Neuronal stem cell (in vitro differentiated cells): Measurements from ENCODE around the gene WDR93. TPM values are rescaled to one million over a fixed set of nuclear protein-coding genes. Genes with fewer than 3 reads are reported as not detected.
A peak's percentile ranks its signal among the peaks of the same experiment; 100 is the strongest.

Experiments
- DNase-seq: peaks from one replicate; pipeline ENCODE4 v3.0.0-alpha.2; 2013; ENCODE audit warnings: low spot score
- H2AFZ ChIP-seq: one replicate; pipeline ENCODE4 v1.6.1; 2013; ENCODE audit warnings: mild to moderate bottlenecking, low read length, inconsistent platforms
- H2AK5ac ChIP-seq: 2 replicates; pipeline ENCODE4 v1.6.1; 2013; ENCODE audit warnings: low read depth, mild to moderate bottlenecking, inconsistent platforms, low read length, moderate library complexity, mixed read lengths
- H2BK120ac ChIP-seq: 2 replicates; pipeline ENCODE4 v1.6.1; 2013; ENCODE audit warnings: low read depth, mild to moderate bottlenecking, inconsistent platforms, low read length, moderate library complexity, mixed read lengths
- H2BK12ac ChIP-seq: one replicate; pipeline ENCODE4 v1.6.1; 2013; ENCODE audit warnings: low read length, inconsistent platforms
- H2BK15ac ChIP-seq: 2 replicates; pipeline ENCODE4 v1.6.1; 2013; ENCODE audit warnings: mild to moderate bottlenecking, low read length, inconsistent platforms, mixed read lengths
- H2BK5ac ChIP-seq: one replicate; pipeline ENCODE4 v1.6.1; 2013; ENCODE audit warnings: inconsistent platforms, mild to moderate bottlenecking, low read length, moderate library complexity
- H3K14ac ChIP-seq: one replicate; pipeline ENCODE4 v1.6.1; 2013; ENCODE audit warnings: low read length, inconsistent platforms
- H3K18ac ChIP-seq: 2 replicates; pipeline ENCODE4 v1.6.1; 2013; ENCODE audit warnings: low read length, inconsistent platforms
- H3K23ac ChIP-seq: 2 replicates; pipeline ENCODE4 v1.6.1; 2013; ENCODE audit warnings: low read depth, mild to moderate bottlenecking, mixed read lengths, low read length, inconsistent platforms; ENCODE audit not compliant: poor library complexity
- H3K27ac ChIP-seq: replicated peaks from 3 replicates; pipeline ENCODE4 v1.5.1; 2013; ENCODE audit warnings: low read length, inconsistent platforms
- H3K27me3 ChIP-seq, 3 experiments: 2 replicates each; pipeline ENCODE4 v1.6.1; 2013; ENCODE audit warnings: low read length in 3 of 3, mild to moderate bottlenecking in 2 of 3, inconsistent platforms in 1 of 3, low read depth in 1 of 3, mixed read lengths in 1 of 3, moderate library complexity in 1 of 3; ENCODE audit not compliant: control insufficient read depth in 3 of 3, insufficient read depth in 3 of 3
- H3K36me3 ChIP-seq, 2 donors: replicated peaks in 1 of 2; 2 replicates each; pipeline ENCODE4 v1.6.1; 2013; ENCODE audit warnings: low read length in 2 of 2; ENCODE audit not compliant: control insufficient read depth in 2 of 2, insufficient read depth in 2 of 2
- H3K4ac ChIP-seq: 2 replicates; pipeline ENCODE4 v1.6.1; 2013; ENCODE audit warnings: inconsistent platforms, mild to moderate bottlenecking, low read length, moderate library complexity
- H3K4me1 ChIP-seq, 2 donors: 1 replicate in 1 of 2; 2 replicates in 1 of 2; pipeline ENCODE4 v1.6.1; 2013; ENCODE audit warnings: low read length in 2 of 2, low read depth in 1 of 2; ENCODE audit not compliant: control insufficient read depth in 2 of 2, insufficient read depth in 1 of 2
- H3K4me2 ChIP-seq: one replicate; pipeline ENCODE4 v1.6.1; 2013; ENCODE audit warnings: mild to moderate bottlenecking, low read length, inconsistent platforms; ENCODE audit not compliant: insufficient read depth, poor library complexity, severe bottlenecking
- H3K4me3 ChIP-seq, 2 donors: 2 replicates each; pipeline ENCODE4 v1.5.1; 2013; ENCODE audit warnings: low read length in 2 of 2, mild to moderate bottlenecking in 2 of 2, inconsistent platforms in 1 of 2, moderate library complexity in 1 of 2
- H3K79me1 ChIP-seq: one replicate; pipeline ENCODE4 v1.6.1; 2013; ENCODE audit warnings: low read depth, mild to moderate bottlenecking, inconsistent platforms, low read length, moderate library complexity
- H3K9ac ChIP-seq: one replicate; pipeline ENCODE4 v1.6.1; 2013; ENCODE audit warnings: mild to moderate bottlenecking, low read depth, low read length, inconsistent platforms; ENCODE audit not compliant: poor library complexity
- H3K9me3 ChIP-seq, 2 donors: replicated peaks in 1 of 2; 2 replicates each; pipeline versions ENCODE3 to v1.6.1; 2013; ENCODE audit warnings: low read length in 2 of 2, mild to moderate bottlenecking in 2 of 2, inconsistent platforms in 1 of 2, low read depth in 1 of 2, mixed read lengths in 1 of 2, moderate library complexity in 1 of 2; ENCODE audit not compliant: control insufficient read depth in 2 of 2, insufficient read depth in 1 of 2
- H4K8ac ChIP-seq: one replicate; pipeline ENCODE4 v1.6.1; 2013; ENCODE audit warnings: low read depth, mild to moderate bottlenecking, inconsistent platforms, low read length, moderate library complexity
- H4K91ac ChIP-seq: one replicate; pipeline ENCODE4 v1.6.1; 2013; ENCODE audit warnings: low read length, low read depth, mild to moderate bottlenecking, inconsistent platforms; ENCODE audit not compliant: poor library complexity
- WGBS, 2 donors: extraction: QIAGEN DNeasy Blood & Tissue Kit; methylation state at CpG; one replicate each; pipeline ENCODE4 v1.1.7; 2013; ENCODE audit warnings: missing lambda C conversion rate in 2 of 2, mixed read lengths in 1 of 2; ENCODE audit not compliant: insufficient read length in 2 of 2, insufficient replicate concordance in 1 of 2; ENCODE audit errors: extremely low coverage in 2 of 2; 5-methylcytosine and 5-hydroxymethylcytosine counted together
- polyA plus RNA-seq, 2 experiments: library from polyadenylated mRNA; stranded (reverse); fragments of 200-250 nt; gene quantifications; one replicate each; pipeline ENCODE4 v1.2.3, GENCODE V29; 2013

The WDR93 gene
- 0.26 TPM for polyA plus RNA-seq (2013, experiment 1 of 2)
- 0.29 TPM for polyA plus RNA-seq (2013, experiment 2 of 2)

DNA sequence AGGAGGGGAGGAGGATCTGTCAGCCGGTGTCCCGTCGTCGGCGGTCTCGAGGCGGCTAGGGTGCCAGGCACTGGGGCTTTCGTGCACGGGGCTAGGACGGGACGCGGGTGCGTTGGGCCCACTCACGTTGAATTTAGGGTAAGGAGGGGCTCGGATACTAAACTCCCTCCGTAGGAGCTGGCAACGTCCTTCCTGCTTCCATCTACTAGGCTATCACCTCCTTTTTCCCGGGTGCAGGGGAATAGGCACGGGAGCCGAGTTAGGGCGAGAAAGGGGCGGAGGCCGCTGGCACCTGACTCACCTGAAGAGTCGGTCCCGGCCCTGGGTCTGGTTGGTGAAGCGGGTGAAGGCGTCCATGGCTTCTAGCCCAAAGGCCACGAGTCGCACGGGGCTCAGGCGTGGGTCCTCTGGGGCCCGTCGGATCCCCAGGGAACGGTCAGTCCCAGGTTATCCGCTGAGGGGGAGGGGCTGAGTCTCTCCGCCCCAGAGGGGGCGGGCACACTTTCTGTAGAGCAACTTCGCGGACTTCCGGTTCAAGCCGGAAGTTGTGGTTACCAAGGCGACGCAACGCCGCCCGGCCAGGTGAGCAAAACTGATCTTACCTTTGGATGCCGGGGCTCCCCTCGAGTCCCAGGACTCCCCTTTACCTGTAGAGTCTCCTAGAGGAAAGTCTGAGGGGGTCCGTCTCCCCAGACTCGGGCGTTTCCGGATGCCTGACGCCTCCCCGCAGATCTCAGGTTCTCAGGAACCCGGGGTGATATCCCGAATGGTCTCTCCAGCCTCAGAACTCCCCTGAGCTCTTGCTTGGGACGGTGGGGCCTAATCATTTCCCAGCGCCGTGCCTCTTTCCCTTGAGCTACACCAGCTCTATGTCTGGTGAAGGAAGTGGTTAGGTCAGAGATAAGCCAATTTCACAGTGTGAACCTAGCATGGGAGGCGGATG, at the start of gene WDR93, which contains the start of gene PEX11A:
Gene WDR93, plus strand, starts transcription at position 536 of the 943 bp plus-strand sequence. CDS start 10,936 bp downstream, outside the sequence.
Gene PEX11A, minus strand, starts transcription at position 479 of the 943 bp plus-strand sequence. Its CDS starts 122 bp downstream, at position 357.
- Histone ChIP-seq H3K79me1 (no peaks in the 10 kb centered on the region), H3K23ac (peak within 1 kb of the TSS; percentile 29), H3K9ac (peak within 1 kb of the TSS; percentile 86), H3K27ac (no peak within 1 kb of the TSS), H3K4me2 (peak within 1 kb of the TSS; percentile 88), H3K9me3 (peaks cover 0 to 2% of the 10 kb centered on the region in 2 donors), H2BK12ac (no peak within 1 kb of the TSS), H2BK15ac (no peak within 1 kb of the TSS), H2AFZ (peak within 1 kb of the TSS; percentile 90), H3K36me3 (no peaks in the 10 kb centered on the region), H3K4me1 (peaks cover 0 to 2% of the 10 kb centered on the region in 2 donors), H3K4me3 (peak within 1 kb of the TSS; percentile 61 to 94), H3K14ac (no peak within 1 kb of the TSS), H4K8ac (peak within 1 kb of the TSS; percentile 52), H2BK5ac (no peak within 1 kb of the TSS), H2AK5ac (no peak within 1 kb of the TSS), H3K27me3 (peaks cover 0 to 26% (median 6%) of the 10 kb centered on the region in 3 experiments), H3K18ac (peak within 1 kb of the TSS; percentile 89), H2BK120ac (no peak within 1 kb of the TSS), H4K91ac (no peak within 1 kb of the TSS), H3K4ac (peak within 1 kb of the TSS; percentile 17)
- WGBS, 2 donors, result no CpG with 5 or more reads among the region's 60 CpGs
- DNase-seq, result peak; percentile 54

GRCh38 chr15:89641053-89641452, 49.6 kb upstream of the WDR93 start:
- Histone ChIP-seq H3K79me1 (no peaks in the 10 kb centered on the region), H3K4ac (no peak overlapping the region), H3K4me2 (no peak overlapping the region), H2BK120ac (no peak overlapping the region), H4K91ac (no peak overlapping the region), H3K4me3 (no peak overlapping the region), H3K9ac (no peak overlapping the region), H3K9me3 (peaks cover 0 to 4% of the 10 kb centered on the region in 2 donors), H3K36me3 (peaks cover 18 to 33% of the 10 kb centered on the region in 2 donors), H2AFZ (no peak overlapping the region), H3K14ac (no peak overlapping the region), H3K27me3 (no peaks in the 10 kb centered on the region), H3K4me1 (no peaks in the 10 kb centered on the region), H2BK5ac (no peak overlapping the region), H3K18ac (no peak overlapping the region), H2BK12ac (no peak overlapping the region), H3K27ac (no peak overlapping the region), H3K23ac (no peak overlapping the region), H2BK15ac (no peak overlapping the region), H4K8ac (no peak overlapping the region), H2AK5ac (no peak overlapping the region)
- no CpG with 5 or more reads among the region's 5 CpGs for whole genome bisulfite sequencing, 2 donors
- no peak for DNase-seq

DNA sequence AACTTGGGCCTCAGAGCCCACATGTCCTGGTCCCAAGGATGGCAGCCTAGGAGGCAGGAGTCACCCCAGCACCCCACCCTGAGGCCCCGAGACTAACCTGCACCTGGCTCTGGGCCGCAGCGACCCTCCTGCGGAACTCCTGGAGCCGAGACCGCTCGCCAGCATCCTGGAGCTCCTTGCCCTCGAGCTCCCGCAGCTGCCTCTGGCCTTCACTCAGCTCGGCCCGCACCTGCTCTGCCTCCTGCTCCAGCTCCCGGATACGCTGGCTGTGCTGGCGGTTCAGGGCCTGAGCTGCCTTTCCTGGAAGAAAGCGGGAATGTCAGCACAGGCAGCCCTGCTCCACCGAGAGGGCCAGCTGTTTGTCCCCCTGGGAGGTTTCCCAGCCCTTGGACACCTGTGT, 48.5 kb upstream of the WDR93 start:
- H2BK12ac ChIP-seq, result no peak overlapping the region
- no peak overlapping the region for H3K23ac ChIP-seq
- no peak overlapping the region for H4K91ac ChIP-seq
- DNase-seq, result no peak
- no peaks in the 10 kb centered on the region for H3K4me1 ChIP-seq
- H3K4me3 ChIP-seq, result no peak overlapping the region
- no peak overlapping the region for H2AK5ac ChIP-seq
- no peak overlapping the region for H3K18ac ChIP-seq
- no peak overlapping the region for H2AFZ ChIP-seq
- no CpG with 5 or more reads among the region's 16 CpGs for WGBS, 2 donors
- H2BK120ac ChIP-seq, result peak overlapping the region; percentile 72
- H2BK5ac ChIP-seq, result no peak overlapping the region
- peaks cover 0 to 4% of the 10 kb centered on the region in 2 donors for H3K9me3 ChIP-seq
- H4K8ac ChIP-seq, result no peak overlapping the region
- H3K4ac ChIP-seq, result no peak overlapping the region
- H3K79me1 ChIP-seq, result no peaks in the 10 kb centered on the region
- H2BK15ac ChIP-seq, result no peak overlapping the region
- peaks cover 23 to 37% of the 10 kb centered on the region in 2 donors for H3K36me3 ChIP-seq
- no peaks in the 10 kb centered on the region for H3K27me3 ChIP-seq
- no peak overlapping the region for H3K4me2 ChIP-seq
- H3K14ac ChIP-seq, result no peak overlapping the region
- no peak overlapping the region for H3K9ac ChIP-seq
- H3K27ac ChIP-seq, result no peak overlapping the region

GRCh38 chr15:89645680-89646079, 44.9 kb upstream of the WDR93 start:
- H2AFZ ChIP-seq, result no peak overlapping the region
- no peak overlapping the region for H3K27ac ChIP-seq
- H4K91ac ChIP-seq, result no peak overlapping the region
- no peak overlapping the region for H3K14ac ChIP-seq
- no peak overlapping the region for H3K18ac ChIP-seq
- peaks cover 1% of the 10 kb centered on the region for H3K79me1 ChIP-seq
- H2BK5ac ChIP-seq, result no peak overlapping the region
- WGBS, 2 donors, result no CpG with 5 or more reads among the region's 8 CpGs
- no peak overlapping the region for H2BK120ac ChIP-seq
- DNase-seq, result no peak
- H3K4ac ChIP-seq, result no peak overlapping the region
- no peak overlapping the region for H3K4me2 ChIP-seq
- H3K36me3 ChIP-seq, result peaks cover 29 to 42% of the 10 kb centered on the region in 2 donors
- no peak overlapping the region for H3K4me3 ChIP-seq
- no peak overlapping the region for H2AK5ac ChIP-seq
- no peak overlapping the region for H2BK12ac ChIP-seq
- no peak overlapping the region for H2BK15ac ChIP-seq
- H4K8ac ChIP-seq, result no peak overlapping the region
- no peaks in the 10 kb centered on the region for H3K27me3 ChIP-seq
- H3K9me3 ChIP-seq, result peaks cover 0 to 1% of the 10 kb centered on the region in 2 donors
- peaks cover 0 to 1% of the 10 kb centered on the region in 2 donors for H3K4me1 ChIP-seq
- no peak overlapping the region for H3K23ac ChIP-seq
- H3K9ac ChIP-seq, result no peak overlapping the region
